ENCODE measurements around the gene UBAC1.

- TF ChIP-seq EZH2phosphoT487 (IDR thresholded peaks at IDR 0.05; ENCODE audit: borderline replicate concordance) (no peak), CTCF (conservative IDR thresholded peaks at IDR 0.05; ENCODE audit: low read length) (no peak)
These were observed 39.3 kb downstream of the UBAC1 start for GRCh38 chr9:135921749-135922310.

All from Loucy (cell line).